ENCODE data around the gene DRG1.

DNA sequence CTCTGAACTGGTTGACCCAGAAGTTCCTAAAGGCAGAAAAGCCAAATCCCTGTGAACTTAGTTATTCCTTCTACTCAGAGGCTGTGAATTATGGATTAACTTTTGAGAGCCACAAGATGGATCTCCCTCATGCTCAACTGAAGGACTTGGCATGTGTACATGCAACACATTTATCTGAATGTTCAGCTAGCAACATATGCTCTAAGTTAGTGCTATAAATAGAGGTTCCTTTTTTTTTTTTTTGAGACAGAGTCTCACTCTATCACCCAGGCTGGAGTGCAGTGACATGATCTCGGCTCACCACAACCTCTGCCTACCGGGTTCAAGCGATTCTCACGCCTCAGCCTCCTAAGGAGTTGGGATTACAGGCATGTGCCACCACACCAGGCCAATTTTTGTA, 50.1 kb downstream of the DRG1 start:
- TF ChIP-seq, protein P1, sequence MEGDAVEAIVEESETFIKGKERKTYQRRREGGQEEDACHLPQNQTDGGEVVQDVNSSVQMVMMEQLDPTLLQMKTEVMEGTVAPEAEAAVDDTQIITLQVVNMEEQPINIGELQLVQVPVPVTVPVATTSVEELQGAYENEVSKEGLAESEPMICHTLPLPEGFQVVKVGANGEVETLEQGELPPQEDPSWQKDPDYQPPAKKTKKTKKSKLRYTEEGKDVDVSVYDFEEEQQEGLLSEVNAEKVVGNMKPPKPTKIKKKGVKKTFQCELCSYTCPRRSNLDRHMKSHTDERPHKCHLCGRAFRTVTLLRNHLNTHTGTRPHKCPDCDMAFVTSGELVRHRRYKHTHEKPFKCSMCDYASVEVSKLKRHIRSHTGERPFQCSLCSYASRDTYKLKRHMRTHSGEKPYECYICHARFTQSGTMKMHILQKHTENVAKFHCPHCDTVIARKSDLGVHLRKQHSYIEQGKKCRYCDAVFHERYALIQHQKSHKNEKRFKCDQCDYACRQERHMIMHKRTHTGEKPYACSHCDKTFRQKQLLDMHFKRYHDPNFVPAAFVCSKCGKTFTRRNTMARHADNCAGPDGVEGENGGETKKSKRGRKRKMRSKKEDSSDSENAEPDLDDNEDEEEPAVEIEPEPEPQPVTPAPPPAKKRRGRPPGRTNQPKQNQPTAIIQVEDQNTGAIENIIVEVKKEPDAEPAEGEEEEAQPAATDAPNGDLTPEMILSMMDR (conservative IDR thresholded peaks at IDR 0.05; ENCODE audit: low read depth in 2 of 2), result no peak
- no peak for TF ChIP-seq CREB1 (CRISPR knock-in tag; IDR thresholded peaks at IDR 0.05; ENCODE audit: low read depth)
- TF ChIP-seq, protein P2, sequence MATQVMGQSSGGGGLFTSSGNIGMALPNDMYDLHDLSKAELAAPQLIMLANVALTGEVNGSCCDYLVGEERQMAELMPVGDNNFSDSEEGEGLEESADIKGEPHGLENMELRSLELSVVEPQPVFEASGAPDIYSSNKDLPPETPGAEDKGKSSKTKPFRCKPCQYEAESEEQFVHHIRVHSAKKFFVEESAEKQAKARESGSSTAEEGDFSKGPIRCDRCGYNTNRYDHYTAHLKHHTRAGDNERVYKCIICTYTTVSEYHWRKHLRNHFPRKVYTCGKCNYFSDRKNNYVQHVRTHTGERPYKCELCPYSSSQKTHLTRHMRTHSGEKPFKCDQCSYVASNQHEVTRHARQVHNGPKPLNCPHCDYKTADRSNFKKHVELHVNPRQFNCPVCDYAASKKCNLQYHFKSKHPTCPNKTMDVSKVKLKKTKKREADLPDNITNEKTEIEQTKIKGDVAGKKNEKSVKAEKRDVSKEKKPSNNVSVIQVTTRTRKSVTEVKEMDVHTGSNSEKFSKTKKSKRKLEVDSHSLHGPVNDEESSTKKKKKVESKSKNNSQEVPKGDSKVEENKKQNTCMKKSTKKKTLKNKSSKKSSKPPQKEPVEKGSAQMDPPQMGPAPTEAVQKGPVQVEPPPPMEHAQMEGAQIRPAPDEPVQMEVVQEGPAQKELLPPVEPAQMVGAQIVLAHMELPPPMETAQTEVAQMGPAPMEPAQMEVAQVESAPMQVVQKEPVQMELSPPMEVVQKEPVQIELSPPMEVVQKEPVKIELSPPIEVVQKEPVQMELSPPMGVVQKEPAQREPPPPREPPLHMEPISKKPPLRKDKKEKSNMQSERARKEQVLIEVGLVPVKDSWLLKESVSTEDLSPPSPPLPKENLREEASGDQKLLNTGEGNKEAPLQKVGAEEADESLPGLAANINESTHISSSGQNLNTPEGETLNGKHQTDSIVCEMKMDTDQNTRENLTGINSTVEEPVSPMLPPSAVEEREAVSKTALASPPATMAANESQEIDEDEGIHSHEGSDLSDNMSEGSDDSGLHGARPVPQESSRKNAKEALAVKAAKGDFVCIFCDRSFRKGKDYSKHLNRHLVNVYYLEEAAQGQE (IDR thresholded peaks at IDR 0.05; ENCODE audit: unreplicated experiment), result no peak
- no peak for TF ChIP-seq NANOG (IDR thresholded peaks at IDR 0.05; ENCODE audit: borderline replicate concordance)
- no peak for TF ChIP-seq POLR2AphosphoS5 (IDR thresholded peaks at IDR 0.05; ENCODE audit: low read depth)
- TF ChIP-seq EZH2 (IDR thresholded peaks at IDR 0.05; ENCODE audit: low read depth, unreplicated experiment), result no peak
- TF ChIP-seq EZH2phosphoT487 (IDR thresholded peaks at IDR 0.05; ENCODE audit: unreplicated experiment), result no peak
- TF ChIP-seq, protein P3, sequence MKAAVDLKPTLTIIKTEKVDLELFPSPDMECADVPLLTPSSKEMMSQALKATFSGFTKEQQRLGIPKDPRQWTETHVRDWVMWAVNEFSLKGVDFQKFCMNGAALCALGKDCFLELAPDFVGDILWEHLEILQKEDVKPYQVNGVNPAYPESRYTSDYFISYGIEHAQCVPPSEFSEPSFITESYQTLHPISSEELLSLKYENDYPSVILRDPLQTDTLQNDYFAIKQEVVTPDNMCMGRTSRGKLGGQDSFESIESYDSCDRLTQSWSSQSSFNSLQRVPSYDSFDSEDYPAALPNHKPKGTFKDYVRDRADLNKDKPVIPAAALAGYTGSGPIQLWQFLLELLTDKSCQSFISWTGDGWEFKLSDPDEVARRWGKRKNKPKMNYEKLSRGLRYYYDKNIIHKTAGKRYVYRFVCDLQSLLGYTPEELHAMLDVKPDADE (IDR thresholded peaks at IDR 0.05), result no peak
- no peak for TF ChIP-seq ZNF114 (CRISPR knock-in tag; IDR thresholded peaks at IDR 0.05)

Data from GM23338 (cell line).